ENCODE data around the gene NLRC5. TPM values are rescaled to one million over a fixed set of nuclear protein-coding genes. Genes with fewer than 3 reads are reported as not detected.
"Not testable (repeated sequence)": the region's sequence is repeated elsewhere in the genome, so short reads cannot be mapped to it uniquely, and the experiment has no call there.

Gene NLRC5
- total and polyA plus RNA-seq, 5 donors from 2014 or later: 75.3 to 842 (median 98.2) TPM

- Histone ChIP-seq H3K27ac (ENCODE audit: insufficient read depth, low read length, poor library complexity, severe bottlenecking) (peak overlapping the region; percentile 62), H3K9me3 (ENCODE audit: control insufficient read depth in 2 of 2, low read length in 2 of 2) (no peaks in the 10 kb centered on the region), H3K4me3 (ENCODE audit: low read depth, low read length) (peak overlapping the region; percentile 52), H3K27me3 (ENCODE audit: control insufficient read depth, insufficient read depth, low read length) (no peaks in the 10 kb centered on the region), H3K4me1 (ENCODE audit: control insufficient read depth, insufficient read depth, low read length, poor library complexity, severe bottlenecking) (peaks cover 66% of the 10 kb centered on the region), H3K36me3 (ENCODE audit: control insufficient read depth, insufficient read depth, low read length) (peaks cover 18% of the 10 kb centered on the region)
- ATAC-seq (ENCODE audit: low read depth in 2 of 2) (no peak), DNase-seq (no peak)
- H3K36me3 Mint-ChIP-seq: peaks cover 37% of the 10 kb centered on the region
- H3K27me3 Mint-ChIP-seq: no peaks in the 10 kb centered on the region
- H3K4me1 Mint-ChIP-seq: peaks cover 0 to 76% (median 49%) of the 10 kb centered on the region in 4 donors
- H3K9me3 Mint-ChIP-seq: no peaks in the 10 kb centered on the region
- H3K4me3 Mint-ChIP-seq: peak overlapping the region; percentile 99 to 100 (median 100)
- peak overlapping the region; percentile 96 to 99 (median 98) for H3K27ac Mint-ChIP-seq
Measured at GRCh38 chr16:56986361-56986760, 3.0 kb upstream of the NLRC5 start.

- Mint-ChIP-seq H3K4me1 (peaks cover 0 to 77% (median 50%) of the 10 kb centered on the region in 4 donors), H3K36me3 (peaks cover 36% of the 10 kb centered on the region), H3K27ac (peak overlapping the region; percentile 96 to 99 (median 98)), H3K4me3 (peak overlapping the region; percentile 99 to 100 (median 100))
- H3K36me3 ChIP-seq (ENCODE audit: control insufficient read depth, insufficient read depth, low read length): peaks cover 18% of the 10 kb centered on the region
- not testable (repeated sequence) for DNase-seq; H3K9me3 Mint-ChIP-seq; H3K27me3 ChIP-seq (ENCODE audit: control insufficient read depth, insufficient read depth, low read length); ATAC-seq (ENCODE audit: low read depth in 2 of 2); H3K27me3 Mint-ChIP-seq; H3K9me3 ChIP-seq (ENCODE audit: control insufficient read depth in 2 of 2, low read length in 2 of 2)
- peak overlapping the region; percentile 94 for H3K4me3 ChIP-seq (ENCODE audit: low read depth, low read length)
- H3K27ac ChIP-seq (ENCODE audit: insufficient read depth, low read length, poor library complexity, severe bottlenecking): peak overlapping the region; percentile 62
- peaks cover 71% of the 10 kb centered on the region for H3K4me1 ChIP-seq (ENCODE audit: control insufficient read depth, insufficient read depth, low read length, poor library complexity, severe bottlenecking)
Measured at GRCh38 chr16:56986908-56987307, 2.4 kb upstream of the NLRC5 start.

- Mint-ChIP-seq H3K4me3 (peak overlapping the region; percentile 99 to 100 (median 100)), H3K36me3 (peaks cover 31% of the 10 kb centered on the region), H3K27ac (peak overlapping the region; percentile 96 to 99 (median 98)), H3K9me3 (no peaks in the 10 kb centered on the region), H3K27me3 (no peaks in the 10 kb centered on the region), H3K4me1 (peaks cover 0 to 76% (median 51%) of the 10 kb centered on the region in 4 donors)
- Histone ChIP-seq H3K27ac (ENCODE audit: insufficient read depth, low read length, poor library complexity, severe bottlenecking) (peak overlapping the region; percentile 88), H3K27me3 (ENCODE audit: control insufficient read depth, insufficient read depth, low read length) (no peaks in the 10 kb centered on the region), H3K4me1 (ENCODE audit: control insufficient read depth, insufficient read depth, low read length, poor library complexity, severe bottlenecking) (peaks cover 79% of the 10 kb centered on the region), H3K36me3 (ENCODE audit: control insufficient read depth, insufficient read depth, low read length) (peaks cover 16% of the 10 kb centered on the region), H3K4me3 (ENCODE audit: low read depth, low read length) (peak overlapping the region; percentile 94), H3K9me3 (ENCODE audit: control insufficient read depth in 2 of 2, low read length in 2 of 2) (no peaks in the 10 kb centered on the region)
- ATAC-seq (ENCODE audit: low read depth in 2 of 2) (no peak), DNase-seq (no peak)
Measured at GRCh38 chr16:56987692-56988091, 1.7 kb upstream of the NLRC5 start.

GRCh38 chr16:56988161-56988947 is 1.0 kb upstream of the NLRC5 start:
- H3K27me3 ChIP-seq (ENCODE audit: control insufficient read depth, insufficient read depth, low read length): no peaks in the 10 kb centered on the region
- ATAC-seq (ENCODE audit: low read depth in 2 of 2): no peak
- no peaks in the 10 kb centered on the region for H3K9me3 ChIP-seq (ENCODE audit: control insufficient read depth in 2 of 2, low read length in 2 of 2)
- peak overlapping the region; percentile 88 for H3K27ac ChIP-seq (ENCODE audit: insufficient read depth, low read length, poor library complexity, severe bottlenecking)
- peaks cover 6 to 78% (median 55%) of the 10 kb centered on the region in 4 donors for H3K4me1 Mint-ChIP-seq
- H3K4me3 ChIP-seq (ENCODE audit: low read depth, low read length): peak overlapping the region; percentile 94
- H3K9me3 Mint-ChIP-seq: no peaks in the 10 kb centered on the region
- no peak for DNase-seq
- peaks cover 85% of the 10 kb centered on the region for H3K4me1 ChIP-seq (ENCODE audit: control insufficient read depth, insufficient read depth, low read length, poor library complexity, severe bottlenecking)
- H3K27ac Mint-ChIP-seq: peak overlapping the region; percentile 96 to 100 (median 98)
- no peaks in the 10 kb centered on the region for H3K27me3 Mint-ChIP-seq
- H3K4me3 Mint-ChIP-seq: peak overlapping the region; percentile 99 to 100 (median 100)
- peaks cover 15% of the 10 kb centered on the region for H3K36me3 ChIP-seq (ENCODE audit: control insufficient read depth, insufficient read depth, low read length)
- peaks cover 33% of the 10 kb centered on the region for H3K36me3 Mint-ChIP-seq

DNA sequence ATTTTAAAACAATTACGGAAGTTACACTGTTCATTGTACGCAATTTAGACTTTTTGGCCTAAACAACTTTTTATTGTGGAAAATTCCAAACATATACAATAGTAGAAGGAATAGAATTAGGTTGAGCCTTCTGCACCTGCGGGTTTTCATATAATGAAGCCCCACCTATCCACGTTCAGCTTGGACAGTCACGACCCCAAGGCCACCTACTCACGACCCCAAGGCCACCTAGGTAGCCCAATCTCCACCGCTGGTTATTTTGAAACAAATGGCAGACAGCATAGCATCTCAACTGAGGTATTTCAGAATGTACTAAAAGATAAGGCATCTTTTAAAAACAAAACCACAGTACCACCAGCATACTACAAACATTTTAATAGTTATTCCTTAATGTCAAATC is 631 bp downstream of the NLRC5 start:
- peak overlapping the region; percentile 96 to 100 (median 98) for H3K27ac Mint-ChIP-seq
- Histone ChIP-seq H3K9me3 (ENCODE audit: control insufficient read depth in 2 of 2, low read length in 2 of 2) (no peaks in the 10 kb centered on the region), H3K27me3 (ENCODE audit: control insufficient read depth, insufficient read depth, low read length) (no peaks in the 10 kb centered on the region), H3K4me1 (ENCODE audit: control insufficient read depth, insufficient read depth, low read length, poor library complexity, severe bottlenecking) (peaks cover 91% of the 10 kb centered on the region), H3K36me3 (ENCODE audit: control insufficient read depth, insufficient read depth, low read length) (peaks cover 8% of the 10 kb centered on the region), H3K27ac (ENCODE audit: insufficient read depth, low read length, poor library complexity, severe bottlenecking) (peak overlapping the region; percentile 88), H3K4me3 (ENCODE audit: low read depth, low read length) (peak overlapping the region; percentile 100)
- DNase-seq (peak in 1 of 3 donors; percentile 39), ATAC-seq (ENCODE audit: low read depth in 2 of 2) (no peak)
- no peaks in the 10 kb centered on the region for H3K27me3 Mint-ChIP-seq
- peak overlapping the region; percentile 99 to 100 (median 100) for H3K4me3 Mint-ChIP-seq
- peaks cover 12 to 79% (median 62%) of the 10 kb centered on the region in 4 donors for H3K4me1 Mint-ChIP-seq
- peaks cover 38% of the 10 kb centered on the region for H3K36me3 Mint-ChIP-seq
- H3K9me3 Mint-ChIP-seq: no peaks in the 10 kb centered on the region

- Histone ChIP-seq H3K27me3 (ENCODE audit: control insufficient read depth, insufficient read depth, low read length) (no peaks in the 10 kb centered on the region), H3K9me3 (ENCODE audit: control insufficient read depth in 2 of 2, low read length in 2 of 2) (no peaks in the 10 kb centered on the region), H3K4me3 (ENCODE audit: low read depth, low read length) (peak overlapping the region; percentile 100), H3K4me1 (ENCODE audit: control insufficient read depth, insufficient read depth, low read length, poor library complexity, severe bottlenecking) (peaks cover 91% of the 10 kb centered on the region), H3K36me3 (ENCODE audit: control insufficient read depth, insufficient read depth, low read length) (peaks cover 7% of the 10 kb centered on the region), H3K27ac (ENCODE audit: insufficient read depth, low read length, poor library complexity, severe bottlenecking) (peak overlapping the region; percentile 88)
- Mint-ChIP-seq H3K36me3 (peaks cover 34% of the 10 kb centered on the region), H3K4me3 (peak overlapping the region; percentile 99 to 100 (median 100)), H3K27me3 (no peaks in the 10 kb centered on the region), H3K27ac (peak overlapping the region; percentile 96 to 100 (median 98)), H3K9me3 (no peaks in the 10 kb centered on the region), H3K4me1 (peaks cover 12 to 79% (median 60%) of the 10 kb centered on the region in 4 donors)
- DNase-seq (peak in 1 of 3 donors; percentile 54), ATAC-seq (ENCODE audit: low read depth in 2 of 2) (no peak)
Measured at GRCh38 chr16:56990407-56991286, 1.3 kb downstream of the NLRC5 start.

GRCh38 chr16:56992431-56992830 is 3.1 kb downstream of the NLRC5 start:
- Histone ChIP-seq H3K4me3 (ENCODE audit: low read depth, low read length) (peak overlapping the region; percentile 100), H3K36me3 (ENCODE audit: control insufficient read depth, insufficient read depth, low read length) (peaks cover 15% of the 10 kb centered on the region), H3K27ac (ENCODE audit: insufficient read depth, low read length, poor library complexity, severe bottlenecking) (peak overlapping the region; percentile 88), H3K4me1 (ENCODE audit: control insufficient read depth, insufficient read depth, low read length, poor library complexity, severe bottlenecking) (peaks cover 93% of the 10 kb centered on the region)
- not testable (repeated sequence) for H3K9me3 Mint-ChIP-seq; ATAC-seq (ENCODE audit: low read depth in 2 of 2); DNase-seq; H3K27me3 ChIP-seq (ENCODE audit: control insufficient read depth, insufficient read depth, low read length); H3K9me3 ChIP-seq (ENCODE audit: control insufficient read depth in 2 of 2, low read length in 2 of 2); H3K27me3 Mint-ChIP-seq
- Mint-ChIP-seq H3K4me1 (peaks cover 12 to 78% (median 64%) of the 10 kb centered on the region in 4 donors), H3K27ac (peak overlapping the region; percentile 43 to 98 (median 96)), H3K4me3 (peak overlapping the region; percentile 99 to 100 (median 100)), H3K36me3 (peaks cover 42% of the 10 kb centered on the region)
